ENCODE measurements around the gene TMEM252. TPM values are rescaled to one million over a fixed set of nuclear protein-coding genes. Genes with fewer than 3 reads are reported as not detected.

The TMEM252 gene
- 0.96 TPM for total RNA-seq (ENCODE audit: insufficient read depth, low replicate concordance)

DNA sequence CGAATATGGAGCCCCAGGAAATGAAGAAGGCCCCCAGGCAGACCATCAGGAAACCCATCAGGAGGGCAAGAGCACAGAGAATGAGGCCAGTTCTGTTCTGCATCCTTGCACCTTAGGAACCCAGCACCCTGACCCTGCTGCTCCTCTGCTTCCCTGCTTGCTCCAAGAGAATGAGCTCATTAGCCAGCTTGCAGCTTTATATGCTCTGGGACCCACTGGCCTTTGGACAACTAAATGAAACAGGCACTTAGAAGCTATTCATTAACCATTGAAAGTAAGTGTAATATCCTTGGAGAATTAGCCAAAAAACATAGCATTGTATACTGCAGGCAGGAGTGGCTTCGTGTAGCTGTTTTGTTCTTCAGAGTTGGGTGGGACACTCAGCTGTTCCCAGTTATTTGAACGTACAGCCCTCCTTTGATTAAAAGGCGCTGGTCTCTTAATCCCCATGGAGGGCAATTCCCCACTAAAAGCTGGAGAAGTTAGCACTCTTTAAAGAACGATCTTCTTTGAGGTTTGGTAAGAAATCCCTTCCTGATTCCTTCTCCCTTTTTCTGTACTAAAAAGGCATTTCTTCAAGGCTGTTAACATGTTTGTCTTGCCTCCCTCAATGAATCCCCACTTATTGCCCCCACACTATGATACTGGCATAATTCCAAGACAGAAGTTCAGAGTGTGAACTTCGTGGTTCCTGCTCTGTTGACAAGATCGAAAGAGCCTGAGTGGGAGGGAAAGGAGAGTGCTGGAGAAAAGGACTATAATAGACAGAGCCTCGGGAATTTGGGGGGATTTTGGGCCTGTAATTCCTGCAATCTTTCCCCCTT lies at the start of gene TMEM252:
TSS of gene TMEM252 (minus strand) at position 172 of the 824 bp plus-strand sequence. CDS start at position 103, 69 bp downstream.
- DNase-seq (ENCODE audit: low spot score) = peak; percentile 14

DNA sequence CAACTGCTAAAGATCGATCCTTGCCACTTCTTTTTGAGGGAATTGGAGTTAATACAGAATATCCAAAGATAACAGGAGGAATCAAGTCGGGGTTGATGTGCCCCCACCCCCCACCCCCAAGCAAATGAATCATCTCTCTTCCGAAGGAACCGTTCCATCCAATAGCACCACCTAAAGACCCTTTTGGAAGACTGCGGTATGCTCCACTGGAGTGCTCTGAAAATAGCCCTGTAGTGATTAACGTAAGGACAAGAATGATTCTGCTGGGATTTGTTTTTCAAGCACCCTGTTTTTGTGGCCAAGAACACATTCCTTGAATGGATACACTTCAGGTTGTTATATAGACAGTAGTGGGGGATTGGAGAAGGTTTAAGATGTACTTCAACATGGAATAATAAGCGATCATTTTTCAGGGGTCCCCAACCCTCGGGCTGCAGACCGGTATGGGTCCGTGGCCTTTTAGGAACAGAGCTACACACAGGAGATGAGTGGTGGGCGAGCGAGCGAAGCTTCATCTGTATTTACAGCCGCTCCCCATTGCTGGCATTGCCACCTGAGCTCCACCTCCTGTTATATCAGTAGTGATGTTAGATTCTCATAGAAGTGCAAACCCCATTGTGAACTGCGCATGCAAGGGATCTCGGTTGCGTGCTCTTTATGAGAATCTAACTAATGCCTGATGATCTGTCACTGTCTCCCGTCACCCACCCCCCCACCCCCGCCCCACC lies 44.5 kb upstream of the TMEM252 start:
- DNase-seq (ENCODE audit: low spot score) = no peak

DNA sequence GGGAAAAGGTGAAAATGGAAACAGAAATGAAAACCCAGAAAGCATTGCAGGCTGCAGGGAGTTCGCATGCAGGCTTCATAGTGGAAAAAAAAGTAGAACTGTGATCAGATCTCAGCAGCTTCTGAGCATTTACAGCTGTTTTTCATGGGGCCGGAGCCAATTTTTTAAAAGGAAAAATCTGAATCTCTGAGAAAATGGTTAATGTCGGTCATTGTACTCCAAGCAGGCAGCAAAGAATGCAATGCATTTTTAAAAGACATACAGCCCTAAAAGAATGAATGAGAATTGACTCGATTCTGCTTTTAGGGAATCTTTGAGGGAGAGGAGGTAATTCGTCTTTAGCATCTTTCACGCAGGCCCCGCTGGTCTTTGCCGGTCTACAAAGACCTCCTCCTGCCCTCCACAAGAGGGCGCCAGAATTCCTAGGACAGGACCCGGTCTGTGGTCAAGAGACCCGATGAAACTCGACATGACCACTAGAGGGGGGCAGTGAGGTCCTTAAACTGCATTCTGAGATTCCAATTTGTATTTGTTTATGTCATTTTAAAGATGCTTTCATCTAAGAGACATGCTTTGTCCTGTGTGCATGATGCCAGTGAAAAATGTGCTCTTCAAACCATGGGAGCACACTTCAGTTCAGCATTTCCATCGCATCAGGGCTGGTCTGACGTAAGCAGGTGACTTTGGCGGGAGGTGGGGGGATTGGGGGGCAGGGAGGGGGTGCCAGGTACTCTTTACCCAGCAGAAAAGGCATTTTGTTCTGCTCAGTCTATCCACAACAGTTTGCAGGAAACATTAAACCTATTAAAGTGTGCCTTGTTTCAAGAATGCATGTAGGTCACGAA lies 43.7 kb upstream of the TMEM252 start:
- DNase-seq (ENCODE audit: low spot score) = peak; percentile 95

DNA sequence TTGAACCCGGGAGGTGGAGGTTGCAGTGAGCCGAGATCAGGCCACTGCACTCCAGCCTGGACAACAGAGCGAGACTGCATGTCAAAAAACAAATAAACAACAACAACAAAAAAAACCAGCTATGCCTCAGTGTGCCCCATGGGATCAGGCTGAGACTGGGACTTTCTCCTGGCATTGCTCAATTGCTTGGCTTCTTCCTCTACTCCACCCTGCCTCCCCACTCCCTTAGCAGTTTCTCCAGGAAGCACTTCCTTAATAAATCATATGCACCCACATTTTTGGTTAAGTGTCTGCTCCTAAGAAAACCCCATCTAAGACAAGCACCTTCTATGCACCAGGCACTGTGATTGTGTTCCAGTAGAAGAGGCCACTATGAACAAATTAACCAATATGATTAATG lies 41.0 kb upstream of the TMEM252 start:
- DNase-seq (ENCODE audit: low spot score) = no peak

- no peak for DNase-seq (ENCODE audit: low spot score)
Measured at GRCh38 chr9:68577774-68578591, 37.3 kb upstream of the TMEM252 start.

GRCh38 chr9:68575817-68576216 lies 35.1 kb upstream of the TMEM252 start:
- DNase-seq (ENCODE audit: low spot score) = no peak

- DNase-seq (ENCODE audit: low spot score) = peak; percentile 15
Measured at GRCh38 chr9:68574150-68574549, 33.5 kb upstream of the TMEM252 start.

GRCh38 chr9:68567565-68567964 lies 26.9 kb upstream of the TMEM252 start:
- DNase-seq (ENCODE audit: low spot score) = no peak

DNA sequence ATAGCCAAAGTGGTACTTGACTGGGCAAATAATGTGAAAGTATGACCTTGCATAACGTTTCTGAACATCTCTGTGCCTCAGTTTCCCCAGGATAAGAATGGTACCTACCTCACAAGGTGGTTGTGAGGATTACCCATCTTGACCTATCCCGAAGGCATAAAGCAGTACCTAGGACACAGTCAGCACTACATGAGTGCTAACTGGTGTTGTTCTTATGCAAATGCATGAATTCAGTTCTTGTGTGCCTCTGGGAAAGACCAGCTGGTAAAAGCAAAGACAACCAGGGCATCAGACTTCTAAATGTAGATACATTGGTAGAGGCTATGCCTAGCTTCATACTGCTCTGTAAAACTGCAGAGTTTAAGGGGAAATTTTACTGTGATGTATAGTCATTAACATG lies 21.8 kb upstream of the TMEM252 start:
- DNase-seq (ENCODE audit: low spot score) = no peak

DNA sequence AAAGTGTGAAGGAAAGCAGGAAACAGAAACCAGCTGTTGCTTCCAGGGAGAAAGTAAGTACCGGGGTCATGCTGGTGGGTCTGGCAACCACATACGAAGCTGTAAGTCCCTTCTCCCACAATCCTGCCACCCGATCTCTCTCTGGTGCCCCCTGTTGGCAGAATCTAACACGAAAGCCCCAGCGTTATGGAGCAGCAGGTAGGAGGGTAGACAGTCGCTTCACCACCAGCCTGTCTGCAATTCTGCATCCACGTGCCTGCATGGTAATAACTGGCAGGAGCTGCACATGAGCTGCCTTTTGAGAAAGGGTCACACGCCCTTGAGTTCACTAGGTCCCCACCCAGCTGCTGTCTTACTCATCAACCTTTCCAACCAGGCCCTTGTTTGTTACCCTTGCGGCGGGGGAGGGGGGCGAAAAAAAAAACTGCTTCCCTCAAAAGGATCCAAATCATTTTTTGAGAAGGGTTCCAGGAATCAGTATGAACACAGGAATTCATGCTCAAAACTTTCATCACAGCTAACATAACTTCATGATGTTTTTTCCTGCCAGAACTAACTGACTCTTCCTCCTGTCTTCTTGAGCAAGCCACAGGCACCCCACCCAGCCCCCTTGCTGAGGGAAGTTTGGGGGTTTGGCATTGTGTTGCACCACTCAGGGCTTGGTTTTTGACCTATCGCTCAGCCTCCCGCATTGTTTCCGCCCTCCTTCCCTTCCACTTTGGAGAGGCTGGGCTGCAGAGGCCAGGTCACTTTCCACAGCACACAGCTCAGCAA lies 19.6 kb upstream of the TMEM252 start:
- DNase-seq (ENCODE audit: low spot score) = peak; percentile 83

DNA sequence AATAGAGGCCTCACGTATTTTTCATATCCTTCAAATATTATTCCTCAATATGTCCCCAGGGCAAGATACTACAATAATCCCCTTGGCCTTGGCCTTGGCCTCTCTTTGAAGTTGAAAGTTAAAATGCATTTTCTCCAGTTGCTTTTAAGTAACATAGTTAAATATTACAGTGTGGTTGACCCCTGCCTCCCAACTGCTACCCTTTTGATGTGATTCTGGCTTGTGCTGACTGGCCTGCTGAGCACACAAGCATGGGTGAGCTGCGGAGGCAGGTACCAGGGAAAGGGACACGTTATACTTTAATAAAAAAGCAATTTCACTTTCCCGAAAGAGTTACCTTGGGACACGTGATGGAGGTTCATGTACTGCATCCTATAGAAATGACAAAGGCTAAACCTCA lies 17.9 kb upstream of the TMEM252 start:
- DNase-seq (ENCODE audit: low spot score) = no peak

DNA sequence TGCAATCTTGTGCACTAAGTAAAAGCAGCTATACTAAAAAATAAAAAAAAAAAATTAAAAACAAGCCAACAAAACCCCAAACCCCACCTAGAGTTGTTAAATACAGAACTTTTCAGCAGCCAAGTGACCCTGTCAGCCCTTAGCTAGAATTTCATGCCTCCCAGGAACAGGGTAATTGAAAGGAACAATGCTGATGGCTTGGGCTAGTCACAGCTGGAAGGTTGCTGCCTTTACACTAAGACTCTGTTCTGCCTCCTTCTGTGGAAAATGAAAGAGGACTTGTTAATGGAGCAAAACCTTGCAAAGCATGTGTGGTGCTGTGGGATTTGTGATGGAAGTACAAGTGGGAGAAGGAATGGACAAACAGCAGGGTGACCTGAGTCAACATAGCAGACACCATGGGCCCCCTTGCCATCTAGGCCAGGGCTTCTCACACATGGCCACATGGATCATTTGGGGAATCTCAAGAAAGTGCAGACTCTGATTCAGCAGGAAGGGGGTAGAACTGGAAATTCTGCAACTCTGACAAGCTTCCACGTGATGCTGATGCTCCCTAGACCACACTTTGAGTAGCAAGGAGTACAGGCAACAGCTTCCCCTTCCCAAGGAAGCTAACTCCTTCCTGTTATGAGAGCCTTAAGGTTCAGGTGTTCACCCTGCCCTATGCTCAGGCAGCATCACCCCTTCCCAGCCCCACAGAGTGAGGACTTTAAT lies 14.9 kb upstream of the TMEM252 start:
- DNase-seq (ENCODE audit: low spot score) = no peak

DNA sequence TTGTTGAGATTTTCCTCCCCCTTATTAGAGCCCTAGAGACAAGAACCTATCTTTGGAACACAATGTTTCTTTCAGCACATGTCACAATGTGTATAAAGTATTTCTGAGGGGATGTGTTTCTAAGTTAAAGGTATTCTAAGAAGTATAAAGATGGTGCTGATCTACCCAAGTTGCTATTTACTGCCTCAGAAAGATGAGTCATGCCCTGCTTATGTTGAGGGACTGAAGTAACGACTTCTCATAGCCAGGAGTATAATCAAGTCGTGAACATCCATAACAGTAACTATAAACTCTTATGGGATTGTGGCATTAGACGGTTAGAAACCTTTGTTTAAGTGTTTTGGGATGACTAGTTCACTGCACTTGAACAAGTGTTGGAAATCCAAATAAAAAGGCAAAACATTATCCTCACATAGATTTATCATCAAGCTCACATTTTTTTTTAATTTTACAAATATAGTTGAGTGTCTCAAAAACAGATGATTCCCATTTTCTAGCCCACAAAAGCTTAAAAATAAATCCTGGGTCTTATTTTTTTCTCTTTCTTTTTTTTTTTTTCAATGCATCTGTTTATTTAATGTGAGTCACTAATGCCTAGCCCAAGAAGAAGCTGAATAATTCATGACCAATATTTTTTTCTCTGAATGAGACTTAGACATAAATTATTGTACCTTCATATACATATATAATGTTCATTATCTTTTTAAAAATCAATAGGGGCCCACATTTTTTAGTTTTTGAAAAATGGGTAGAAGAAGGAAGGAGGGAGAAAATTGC lies 12.2 kb upstream of the TMEM252 start:
- DNase-seq (ENCODE audit: low spot score) = peak; percentile 76

GRCh38 chr9:68551191-68551590 lies 10.5 kb upstream of the TMEM252 start:
- DNase-seq (ENCODE audit: low spot score) = peak; percentile 20

DNA sequence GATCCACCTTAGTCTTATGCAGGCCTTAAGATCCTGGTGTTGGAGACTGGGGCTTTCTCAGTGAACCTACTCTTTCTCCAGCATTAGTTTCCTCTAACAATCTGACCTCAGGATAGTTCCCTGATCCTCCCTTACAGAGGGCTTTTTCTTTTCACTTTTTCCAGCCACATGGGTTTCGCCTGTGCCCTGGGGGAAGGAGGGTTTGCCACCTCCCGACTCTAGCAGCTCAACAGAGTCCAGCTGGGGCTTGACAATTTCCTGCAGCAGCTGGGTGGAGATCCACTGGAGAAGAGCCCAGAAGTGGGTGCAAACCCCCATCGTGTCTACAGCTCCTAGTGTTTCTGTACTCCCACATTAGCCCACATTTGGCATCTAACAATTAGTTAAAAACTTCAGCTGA lies 7.6 kb upstream of the TMEM252 start:
- no peak for DNase-seq (ENCODE audit: low spot score)

GRCh38 chr9:68547417-68547816 lies 6.7 kb upstream of the TMEM252 start:
- no peak for DNase-seq (ENCODE audit: low spot score)

DNA sequence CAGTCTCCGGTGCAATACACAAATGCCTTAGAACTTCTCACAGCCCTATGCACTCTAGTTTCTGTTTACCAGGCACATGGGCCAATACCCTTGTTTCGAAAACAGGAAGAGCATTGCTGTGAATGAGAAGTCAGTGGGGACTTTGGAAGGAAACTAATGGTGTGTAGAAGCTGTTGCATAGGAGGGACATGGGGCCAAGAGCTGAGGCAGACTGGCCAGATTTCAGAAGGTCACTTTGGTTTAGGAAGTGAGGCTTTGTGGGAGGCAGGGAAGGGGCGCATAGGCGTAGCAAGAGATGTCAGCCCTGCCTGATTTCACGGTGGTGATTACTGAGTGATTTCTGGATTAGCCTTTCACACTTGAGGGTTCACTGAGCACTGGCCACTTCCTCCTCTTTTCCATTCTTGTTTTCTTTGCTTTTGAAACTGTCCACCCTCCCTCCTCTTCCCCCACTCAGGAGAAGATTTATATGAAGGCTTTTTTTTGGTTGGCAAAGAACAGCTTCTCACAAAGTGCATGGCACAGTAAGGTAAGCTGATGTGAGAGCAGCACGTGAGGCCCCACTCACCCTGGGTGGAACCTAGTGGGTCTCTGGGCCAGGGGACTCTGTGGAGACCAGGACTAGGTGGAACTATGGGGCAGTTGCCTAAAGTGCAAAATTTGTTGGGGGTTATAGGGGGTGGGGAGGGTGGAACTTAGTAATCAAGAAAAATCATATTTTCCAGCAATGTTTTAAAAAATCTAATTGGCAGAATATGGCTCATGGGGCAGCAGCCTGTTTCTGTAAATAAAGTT lies 6.1 kb upstream of the TMEM252 start:
- peak; percentile 22 for DNase-seq (ENCODE audit: low spot score)

All from umbilical cord (tissue), 2 donors.